ENCODE data around the gene BAZ2B. TPM values are rescaled to one million over a fixed set of nuclear protein-coding genes. Genes with fewer than 3 reads are reported as not detected.

Gene BAZ2B
- total RNA-seq, 1 donor from 2014 or later, result 55.6 TPM

GRCh38 chr2:159573846-159574606 lies 42.3 kb downstream of the BAZ2B start:
- DNase-seq (ENCODE audit: low spot score), result no peak

DNA sequence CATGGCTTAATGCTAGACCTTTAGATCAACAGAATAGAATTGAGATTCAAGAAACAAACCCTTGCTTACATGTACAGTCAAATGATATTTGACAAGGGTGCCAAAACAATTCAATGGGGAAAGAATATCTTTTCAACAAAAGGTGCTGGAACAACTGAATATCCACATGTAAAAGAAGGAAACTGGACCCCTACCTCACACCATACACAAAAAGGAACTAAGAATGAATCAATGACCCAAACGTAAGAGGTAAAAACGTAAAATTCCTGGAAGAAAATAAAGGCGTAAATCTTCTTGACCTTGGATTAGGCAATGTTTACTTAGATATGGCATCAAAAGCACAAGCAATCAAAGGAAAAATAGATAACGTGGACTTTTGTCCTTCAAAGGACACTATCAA lies 43.1 kb downstream of the BAZ2B start:
- DNase-seq (ENCODE audit: low spot score), result no peak

DNA sequence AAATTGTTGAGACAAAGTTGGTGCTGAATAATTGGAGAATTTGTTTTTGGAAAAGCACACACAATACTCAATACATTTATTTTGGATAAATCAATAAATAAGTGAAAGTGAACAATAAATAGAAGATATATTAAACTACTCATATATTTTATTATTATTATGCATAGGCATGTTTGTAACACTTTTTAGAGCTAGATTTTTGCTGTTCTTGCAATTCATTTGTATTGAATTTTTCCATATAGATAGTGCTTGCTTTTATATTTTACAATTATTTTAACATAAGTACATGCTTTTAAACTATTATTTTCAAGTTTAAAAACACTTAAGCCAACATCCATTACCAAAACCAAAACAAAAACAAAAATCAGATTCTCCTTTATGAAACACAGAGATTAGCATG lies 43.9 kb downstream of the BAZ2B start:
- DNase-seq (ENCODE audit: low spot score), result no peak

- no peak for DNase-seq (ENCODE audit: low spot score)
Measured at GRCh38 chr2:159571540-159572260, 44.6 kb downstream of the BAZ2B start.

GRCh38 chr2:159564081-159564480 lies 52.3 kb downstream of the BAZ2B start:
- no peak for DNase-seq (ENCODE audit: low spot score)

GRCh38 chr2:159562248-159562647 lies 54.1 kb downstream of the BAZ2B start:
- no peak for DNase-seq (ENCODE audit: low spot score)

- no peak for DNase-seq (ENCODE audit: low spot score)
Measured at GRCh38 chr2:159561786-159562185, 54.6 kb downstream of the BAZ2B start.

- DNase-seq (ENCODE audit: low spot score), result no peak
Measured at GRCh38 chr2:159561242-159561641, 55.1 kb downstream of the BAZ2B start.

- no peak for DNase-seq (ENCODE audit: low spot score)
Measured at GRCh38 chr2:159559034-159559433, 57.3 kb downstream of the BAZ2B start.

DNA sequence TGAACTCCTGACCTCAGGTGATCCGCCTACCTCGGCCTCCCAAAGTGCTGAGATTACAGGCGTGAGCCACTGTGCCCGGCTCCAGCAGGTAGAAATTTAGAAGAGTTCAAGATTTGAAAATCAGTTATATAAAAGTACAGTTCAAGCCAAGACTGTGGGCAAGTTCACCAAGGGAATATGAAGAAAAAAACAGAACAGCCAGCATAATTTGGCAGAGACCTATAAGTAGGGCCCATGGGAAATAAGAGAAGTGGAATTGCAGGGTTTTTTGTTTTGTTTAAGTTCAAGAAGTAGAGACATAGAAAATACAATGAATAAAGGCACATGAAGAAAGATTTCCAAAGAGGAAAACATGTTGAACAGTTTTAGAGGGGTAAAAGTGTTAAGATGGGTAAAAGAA lies 57.9 kb downstream of the BAZ2B start:
- no peak for DNase-seq (ENCODE audit: low spot score)

DNA sequence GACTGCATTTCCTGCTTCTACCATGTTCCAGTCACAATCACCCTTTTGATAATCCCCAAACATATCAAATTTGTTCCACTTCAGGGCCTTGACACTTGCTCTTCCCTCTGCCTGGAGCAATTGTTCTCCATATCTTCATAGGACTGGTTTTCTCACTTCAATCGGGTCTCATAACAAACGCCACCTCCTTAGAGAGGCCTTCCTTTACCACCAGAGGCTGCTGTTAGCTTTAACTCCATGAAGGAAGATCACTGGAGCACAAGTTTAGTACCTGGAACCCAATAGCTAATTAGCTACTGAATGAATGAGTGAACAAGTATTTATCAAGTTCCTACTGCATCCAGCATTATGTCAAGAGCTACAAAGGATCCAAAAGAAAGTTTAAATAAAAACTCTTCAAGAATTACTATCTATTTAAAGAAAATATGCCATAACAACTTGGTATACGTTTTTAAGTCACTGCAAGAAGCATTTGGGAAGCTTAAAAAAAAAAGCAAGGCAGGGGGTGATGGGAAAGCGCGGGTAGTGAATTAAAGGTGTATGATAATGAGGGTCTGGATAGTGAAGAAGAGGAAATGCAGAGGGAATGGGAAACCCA lies 58.8 kb downstream of the BAZ2B start:
- no peak for DNase-seq (ENCODE audit: low spot score)

- DNase-seq (ENCODE audit: low spot score), result no peak
Measured at GRCh38 chr2:159555651-159556392, 60.5 kb downstream of the BAZ2B start.

- DNase-seq (ENCODE audit: low spot score), result no peak
Measured at GRCh38 chr2:159553727-159554126, 62.6 kb downstream of the BAZ2B start.

- DNase-seq (ENCODE audit: low spot score), result no peak
Measured at GRCh38 chr2:159551806-159552205, 64.5 kb downstream of the BAZ2B start.

DNA sequence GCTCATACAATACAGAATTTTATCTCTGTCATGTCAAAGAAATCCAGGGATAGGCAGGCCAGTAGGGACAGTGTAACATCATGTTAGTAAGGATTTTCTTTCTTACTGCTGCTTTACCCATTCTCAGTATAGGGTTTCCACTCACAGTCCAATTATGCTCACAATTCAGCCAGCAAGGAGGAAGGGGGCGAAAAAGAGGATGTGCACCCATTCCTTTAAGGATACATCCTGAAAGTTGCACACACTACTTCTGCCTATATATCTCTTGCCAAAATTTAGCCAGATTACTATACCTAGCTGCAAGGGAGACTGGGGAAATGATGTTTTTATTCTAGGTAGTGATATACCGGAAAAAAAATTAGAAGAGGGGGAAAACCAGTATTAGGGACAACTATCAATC lies 66.1 kb downstream of the BAZ2B start:
- DNase-seq (ENCODE audit: low spot score), result no peak

DNA sequence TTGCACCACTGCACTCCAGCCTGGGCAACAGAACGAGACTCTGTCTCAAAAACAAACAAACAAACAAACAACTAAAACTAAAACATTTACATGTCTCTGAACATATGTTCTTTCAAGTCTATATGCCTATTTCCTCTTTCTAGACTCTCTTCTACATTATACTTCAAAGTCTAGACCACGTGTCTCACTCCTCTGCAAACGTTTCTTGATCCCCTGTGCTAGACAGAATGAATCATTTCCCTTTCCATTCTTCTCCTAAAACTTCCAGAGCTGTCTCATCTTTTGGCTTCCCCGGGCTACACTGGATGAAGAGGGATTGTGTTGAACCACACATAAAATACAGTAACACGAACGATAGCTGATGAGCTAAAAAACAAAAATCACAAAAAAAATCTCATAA lies 67.1 kb downstream of the BAZ2B start:
- DNase-seq (ENCODE audit: low spot score), result no peak

- no peak for DNase-seq (ENCODE audit: low spot score)
Measured at GRCh38 chr2:159546716-159547430, 69.5 kb downstream of the BAZ2B start.

GRCh38 chr2:159546039-159546438 lies 70.3 kb downstream of the BAZ2B start:
- DNase-seq (ENCODE audit: low spot score), result no peak

DNA sequence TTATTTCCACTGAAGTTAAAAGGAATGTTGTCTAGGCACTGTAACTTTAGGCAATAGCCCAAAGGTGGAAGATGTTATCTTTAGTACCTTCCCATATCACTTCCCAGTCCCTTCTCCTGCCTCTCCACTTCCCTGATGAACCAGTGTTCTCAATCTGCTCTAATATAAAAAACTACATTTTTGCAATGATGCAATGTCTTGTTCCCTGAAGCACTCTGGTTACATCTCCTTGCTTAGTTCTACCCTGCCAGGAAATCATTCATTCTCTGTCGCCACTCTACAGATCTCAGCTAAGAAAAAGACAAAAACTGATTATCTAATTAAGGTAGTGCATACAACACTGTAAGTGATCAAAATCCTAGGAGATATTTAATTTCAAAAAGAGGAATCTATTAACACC lies 71.3 kb downstream of the BAZ2B start:
- no peak for DNase-seq (ENCODE audit: low spot score)

DNA sequence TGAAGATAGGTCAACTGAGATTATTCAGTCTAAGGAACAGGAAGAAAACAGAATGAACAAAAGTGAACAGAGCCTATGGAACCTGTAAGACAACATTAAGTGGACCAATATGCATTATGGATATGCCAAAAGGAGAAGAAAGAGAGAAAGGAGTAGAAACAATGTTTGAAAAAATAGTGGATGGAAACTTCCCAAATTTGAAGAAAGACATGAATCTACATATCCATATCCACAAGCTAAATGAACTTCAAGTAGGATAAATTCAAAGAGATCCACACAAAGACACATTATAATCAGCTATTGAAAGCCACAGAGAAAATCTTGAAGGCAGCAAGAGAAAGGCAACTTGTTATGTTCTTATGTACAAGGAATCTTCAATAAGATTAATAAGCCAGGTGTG lies 74.2 kb downstream of the BAZ2B start:
- DNase-seq (ENCODE audit: low spot score), result no peak

- DNase-seq (ENCODE audit: low spot score), result no peak
Measured at GRCh38 chr2:159539701-159540100, 76.6 kb downstream of the BAZ2B start.

All from mesenteric fat pad (tissue), 1 donor.